PC-3 (cell line): ENCODE results near the gene GSK3B. TPM values are rescaled to one million over a fixed set of nuclear protein-coding genes. Genes with fewer than 3 reads are reported as not detected.

ENCODE experiments used
- ATAC-seq: fragments of 200-7000 bp; cut with Tn5 transposase; 2 replicates; pipeline ENCODE4 v1.9.1; 2020; ENCODE audit warnings: mild to moderate bottlenecking, moderate library complexity
- BruUV-seq: library from RNA; stranded (reverse); fragments of 400-500 nt; replicated peaks from 2 replicates; lab custom pipeline; 2021; lab: Mats Ljungman, UMichigan
- CTCF ChIA-PET: fragments of 300-600 bp; sonication (Branson Sonifier 250); formaldehyde crosslinking; loops from one replicate; lab custom pipeline; 2022; ENCODE audit warnings: antibody characterized with exemption; lab: Charles Lee
- POLR2A ChIA-PET: fragments of 300-600 bp; sonication (Branson Sonifier 250); formaldehyde crosslinking; loops from one replicate; lab custom pipeline; 2022; ENCODE audit warnings: antibody characterized with exemption; ENCODE audit not compliant: unreplicated experiment; lab: Charles Lee
- DNase-seq: peaks from one replicate; pipeline ENCODE4 v3.0.0-alpha.2; 2015
- H2AFZ ChIP-seq: fragments of 300-600 bp; sonication (generic); 2 replicates; pipeline ENCODE4 v1.6.0; 2016; ENCODE audit warnings: antibody characterized with exemption, low read length
- H3F3A ChIP-seq: fragments of 300-600 bp; sonication (generic); one replicate; pipeline ENCODE4 v1.6.0; 2017; ENCODE audit warnings: antibody characterized with exemption, low read length, control low read depth, mild to moderate bottlenecking; ENCODE audit not compliant: unreplicated experiment
- H3K27ac ChIP-seq: fragments of 300-600 bp; sonication (generic); 2 replicates; pipeline ENCODE4 v1.5.1; 2016; ENCODE audit warnings: mild to moderate bottlenecking, low read length
- H3K27me3 ChIP-seq: fragments of 300-600 bp; sonication (generic); 2 replicates; pipeline ENCODE4 v1.6.1; 2016; ENCODE audit warnings: low read length, mixed read lengths
- H3K36me3 ChIP-seq: fragments of 300-600 bp; sonication (generic); 2 replicates; pipeline ENCODE4 v1.6.1; 2016; ENCODE audit warnings: low read depth, mixed run types, low read length, mixed read lengths
- H3K4me1 ChIP-seq: fragments of 300-600 bp; sonication (generic); 2 replicates; pipeline ENCODE4 v1.5.1; 2016; ENCODE audit warnings: low read length; ENCODE audit not compliant: insufficient read depth
- H3K4me2 ChIP-seq: fragments of 300-600 bp; sonication (generic); 2 replicates; pipeline ENCODE4 v1.6.0; 2016; ENCODE audit warnings: low read length
- H3K4me3 ChIP-seq: fragments of 300-600 bp; sonication (generic); 2 replicates; pipeline ENCODE4 v1.5.1; 2016; ENCODE audit warnings: mild to moderate bottlenecking, low read length, mixed read lengths
- H3K79me2 ChIP-seq: fragments of 300-600 bp; sonication (generic); 2 replicates; pipeline ENCODE4 v1.6.1; 2017; ENCODE audit warnings: low read length, mixed read lengths
- H3K9ac ChIP-seq: fragments of 300-600 bp; sonication (generic); 2 replicates; pipeline ENCODE4 v1.6.0; 2016; ENCODE audit warnings: mild to moderate bottlenecking, low read length
- H3K9me2 ChIP-seq: fragments of 300-600 bp; sonication (generic); replicated peaks from 2 replicates; pipeline ENCODE4 v1.6.1; 2016; ENCODE audit warnings: mixed run types, low read length, mixed read lengths
- H3K9me3 ChIP-seq: fragments of 300-600 bp; sonication (generic); 2 replicates; pipeline ENCODE4 v1.6.1; 2016; ENCODE audit warnings: low read length, mixed read lengths
- H4K20me1 ChIP-seq: fragments of 300-600 bp; sonication (generic); 2 replicates; pipeline ENCODE4 v1.6.1; 2016; ENCODE audit warnings: low read length, mixed read lengths
- EZH2 ChIP-seq: fragments of 300-600 bp; sonication (generic); IDR thresholded peaks from one replicate; pipeline ENCODE4 v1.6.1; 2017; ENCODE audit warnings: antibody characterized with exemption, mild to moderate bottlenecking, low read length; ENCODE audit not compliant: unreplicated experiment
- EZH2phosphoT487 ChIP-seq: fragments of 300-600 bp; sonication (generic); IDR thresholded peaks from 2 replicates; pipeline ENCODE4 v1.6.1; 2018; ENCODE audit warnings: mild to moderate bottlenecking, antibody characterized with exemption, low read length, borderline replicate concordance
- intact Hi-C: fragments of 100-400 bp; cut with micrococcal nuclease; formaldehyde crosslinking; loops from 2 replicates; pipeline ENCODE4 v1.9.0; 2023
- total RNA-seq: library from RNA; depleted of rRNA; stranded (reverse); fragments of >200 nt; gene quantifications from 2 replicates; pipeline ENCODE4 v1.2.3, GENCODE V29; 2014
- TF ChIP-seq, protein P1 (sequence below): fragments of 300-600 bp; sonication (generic); conservative IDR thresholded peaks from 2 replicates; pipeline ENCODE4 v1.5.1; 2017; ENCODE audit warnings: antibody characterized with exemption, low read depth, mild to moderate bottlenecking, low read length

GSK3B gene
- total RNA-seq, 1 experiment from 2014 or later = 55.8 TPM

DNA sequence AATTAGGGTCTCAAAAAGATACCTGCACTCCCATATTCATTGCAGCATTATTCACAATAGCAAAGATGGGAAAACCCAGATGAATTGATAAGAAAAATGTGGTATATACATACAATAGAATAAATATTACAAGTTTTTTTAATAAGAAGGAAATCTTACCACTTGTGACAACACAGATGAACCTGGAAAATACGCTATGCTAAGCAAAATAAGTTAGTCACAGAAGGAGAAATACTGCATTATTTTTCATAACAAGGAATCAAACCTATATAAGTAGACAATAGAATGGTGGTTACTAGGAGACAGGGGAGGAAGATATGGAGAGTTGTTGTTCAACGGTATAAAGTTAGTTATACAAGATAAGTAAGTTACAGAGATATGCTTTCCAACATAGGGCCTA lies 130.0 kb downstream of the GSK3B start:
- H3K9me2 ChIP-seq = no peaks in the 10 kb centered on the region
- peaks cover 13% of the 10 kb centered on the region; the same call in 1 of the 2 replicates for H4K20me1 ChIP-seq

DNA sequence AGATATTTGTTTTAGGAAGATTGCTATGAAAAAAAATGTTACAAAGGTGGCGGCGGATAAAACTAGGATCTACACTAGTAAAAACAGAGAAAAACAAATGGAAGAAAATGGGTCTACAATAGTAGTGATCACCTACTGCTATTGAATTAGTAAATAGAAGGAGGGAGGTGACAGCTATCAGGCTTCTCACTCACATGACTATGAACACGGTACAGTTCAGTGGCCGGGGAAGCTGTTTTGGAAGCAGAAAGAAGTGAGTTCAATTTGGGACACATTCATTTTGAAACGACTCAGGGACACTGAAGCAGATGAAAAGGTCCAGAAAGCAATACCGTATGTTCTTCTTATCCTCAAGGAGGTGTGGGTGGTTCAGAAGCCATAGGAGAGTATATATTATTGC lies 138.3 kb downstream of the GSK3B start:
- H3K4me1 ChIP-seq = no peaks in the 10 kb centered on the region
- peaks cover 10% of the 10 kb centered on the region; the same call in 1 of the 2 replicates for H4K20me1 ChIP-seq
- H2AFZ ChIP-seq = no peak overlapping the region
- ChIA-PET CTCF (no interaction called here), POLR2A (interaction anchor here (0.7 kb wide), 1 partner anchor 125 kb away, joined by 9 read pairs; no protein-coding TSS in a partner anchor)
- H3K4me2 ChIP-seq = no peak overlapping the region
- intact Hi-C loops = no loop called here
- H3K79me2 ChIP-seq = peaks cover 56% of the 10 kb centered on the region
- H3K9me2 ChIP-seq = no peaks in the 10 kb centered on the region
- H3K27ac ChIP-seq = no peak overlapping the region
- H3K4me3 ChIP-seq = no peak overlapping the region
- no peaks in the 10 kb centered on the region for H3K9me3 ChIP-seq
- H3K9ac ChIP-seq = no peak overlapping the region
- no TSS peak for BruUV-seq
- no peaks in the 10 kb centered on the region for H3K36me3 ChIP-seq
- TF ChIP-seq EZH2 (no peak), EZH2phosphoT487 (no peak)
- TF ChIP-seq, protein P1, sequence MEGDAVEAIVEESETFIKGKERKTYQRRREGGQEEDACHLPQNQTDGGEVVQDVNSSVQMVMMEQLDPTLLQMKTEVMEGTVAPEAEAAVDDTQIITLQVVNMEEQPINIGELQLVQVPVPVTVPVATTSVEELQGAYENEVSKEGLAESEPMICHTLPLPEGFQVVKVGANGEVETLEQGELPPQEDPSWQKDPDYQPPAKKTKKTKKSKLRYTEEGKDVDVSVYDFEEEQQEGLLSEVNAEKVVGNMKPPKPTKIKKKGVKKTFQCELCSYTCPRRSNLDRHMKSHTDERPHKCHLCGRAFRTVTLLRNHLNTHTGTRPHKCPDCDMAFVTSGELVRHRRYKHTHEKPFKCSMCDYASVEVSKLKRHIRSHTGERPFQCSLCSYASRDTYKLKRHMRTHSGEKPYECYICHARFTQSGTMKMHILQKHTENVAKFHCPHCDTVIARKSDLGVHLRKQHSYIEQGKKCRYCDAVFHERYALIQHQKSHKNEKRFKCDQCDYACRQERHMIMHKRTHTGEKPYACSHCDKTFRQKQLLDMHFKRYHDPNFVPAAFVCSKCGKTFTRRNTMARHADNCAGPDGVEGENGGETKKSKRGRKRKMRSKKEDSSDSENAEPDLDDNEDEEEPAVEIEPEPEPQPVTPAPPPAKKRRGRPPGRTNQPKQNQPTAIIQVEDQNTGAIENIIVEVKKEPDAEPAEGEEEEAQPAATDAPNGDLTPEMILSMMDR = no peak
- no peak for DNase-seq
- no peaks in the 10 kb centered on the region for H3F3A ChIP-seq
- H3K27me3 ChIP-seq = no peaks in the 10 kb centered on the region
- ATAC-seq = no peak

More for the DNA sequence above, 130.0 kb downstream of the GSK3B start:
- Histone ChIP-seq H3F3A (no peaks in the 10 kb centered on the region), H3K79me2 (peaks cover 82% of the 10 kb centered on the region), H2AFZ (no peak overlapping the region), H3K27me3 (no peaks in the 10 kb centered on the region), H3K9ac (no peak overlapping the region), H3K4me1 (no peaks in the 10 kb centered on the region), H3K9me3 (no peaks in the 10 kb centered on the region), H3K27ac (no peak overlapping the region), H3K36me3 (no peaks in the 10 kb centered on the region), H3K4me3 (no peak overlapping the region), H3K4me2 (no peak overlapping the region)
- DNase-seq = no peak
- ChIA-PET CTCF (no interaction called here), POLR2A (no interaction called here)
- TF ChIP-seq EZH2phosphoT487 (no peak), EZH2 (no peak)
- TF ChIP-seq, protein P1 = no peak
- ATAC-seq = no peak
- BruUV-seq = no TSS peak
- intact Hi-C loops = no loop called here

DNA sequence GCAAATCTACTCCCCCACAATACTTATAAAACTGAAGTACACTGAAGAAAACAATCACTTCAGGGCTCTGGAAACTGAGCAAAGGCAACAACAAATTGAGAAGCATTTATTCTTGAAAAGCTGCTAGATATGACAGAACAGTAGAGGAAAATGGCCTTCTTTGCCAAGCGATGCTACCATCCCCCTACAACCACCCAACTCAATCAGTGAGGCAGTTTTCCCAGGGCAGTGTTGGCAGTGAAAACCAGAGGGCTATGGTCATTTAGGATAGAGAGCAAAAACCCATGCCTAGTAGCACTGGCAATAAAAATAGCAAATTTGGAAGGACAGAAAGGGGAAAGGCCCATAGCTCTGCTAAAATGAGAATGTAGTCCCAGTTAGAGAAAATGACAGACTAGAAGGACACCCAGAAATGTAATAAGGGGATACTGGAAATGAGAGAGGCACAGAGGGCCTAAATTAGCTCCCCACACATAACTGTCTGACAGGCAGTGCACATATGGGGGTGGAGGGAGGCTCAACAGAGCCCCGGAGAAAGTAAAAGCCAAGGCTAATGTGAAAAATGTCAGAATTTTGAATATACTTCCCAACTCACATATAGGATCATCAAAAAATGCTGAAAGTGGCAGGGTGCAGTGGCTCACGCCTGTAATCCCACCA lies 143.5 kb downstream of the GSK3B start:
- Histone ChIP-seq H3K36me3 (no peaks in the 10 kb centered on the region; the same call in 1 of the 2 replicates), H3K4me1 (no peaks in the 10 kb centered on the region), H3K27me3 (no peaks in the 10 kb centered on the region), H4K20me1 (peaks cover 8% of the 10 kb centered on the region; the same call in 1 of the 2 replicates), H3K9me2 (no peaks in the 10 kb centered on the region), H3K4me2 (no peak overlapping the region), H2AFZ (no peak overlapping the region), H3K9ac (no peak overlapping the region), H3K4me3 (no peak overlapping the region), H3K79me2 (peaks cover 46% of the 10 kb centered on the region), H3K27ac (no peak overlapping the region), H3K9me3 (no peaks in the 10 kb centered on the region), H3F3A (no peaks in the 10 kb centered on the region)
- ChIA-PET CTCF (no interaction called here), POLR2A (no interaction called here)
- TF ChIP-seq, protein P1 = no peak
- TF ChIP-seq EZH2phosphoT487 = no peak
- TF ChIP-seq EZH2 = no peak
- ATAC-seq = no peak
- DNase-seq = no peak
- intact Hi-C loops = no loop called here
- no TSS peak for BruUV-seq
